H1 (cell line): ENCODE measurements around the gene HMCN1. TPM values are rescaled to one million over a fixed set of nuclear protein-coding genes. Genes with fewer than 3 reads are reported as not detected.

Source experiments
- ASH2L ChIP-seq: fragments of 200-600, 300-600 bp; sonication (generic); IDR thresholded peaks from one replicate; pipeline ENCODE4 v1.7.1; 2017; ENCODE audit warnings: low read length
- CBX8 ChIP-seq: fragments of 300-800, 300-1000 bp; sonication (generic); IDR thresholded peaks from 2 replicates; pipeline ENCODE4 v1.7.1; 2016; ENCODE audit warnings: low read depth, low read length, borderline replicate concordance
- CHD2 ChIP-seq: IDR thresholded peaks from 2 replicates; pipeline ENCODE4 v1.6.1; 2012; ENCODE audit warnings: low read length, improper control_type of control experiment
- CREB1 ChIP-seq: IDR thresholded peaks from 2 replicates; pipeline ENCODE4 v1.6.1; 2012; ENCODE audit warnings: inconsistent platforms
- EZH2 ChIP-seq: fragments of 200-600 bp; sonication (generic); IDR thresholded peaks from 2 replicates; pipeline ENCODE4 v1.7.1; 2012; ENCODE audit warnings: low read depth, mild to moderate bottlenecking, moderate library complexity, low read length, inconsistent platforms; ENCODE audit not compliant: severe bottlenecking
- GABPA ChIP-seq: IDR thresholded peaks from 2 replicates; pipeline ENCODE4 v1.6.1; 2011; ENCODE audit warnings: mild to moderate bottlenecking, low read length, moderate library complexity, borderline replicate concordance; ENCODE audit not compliant: insufficient read depth
- PHF8 ChIP-seq: fragments of 200-600 bp; sonication (generic); conservative IDR thresholded peaks from 2 replicates; pipeline ENCODE4 v1.7.1; 2012; ENCODE audit warnings: low read depth, mild to moderate bottlenecking, inconsistent platforms, low read length, moderate library complexity
- POLR2A ChIP-seq, 2 experiments: IDR thresholded peaks; 1 replicate in 1 of 2; 2 replicates in 1 of 2; pipeline ENCODE4 v1.6.1; 2011; ENCODE audit warnings: low read depth in 2 of 2, low read length in 2 of 2, mild to moderate bottlenecking in 2 of 2; ENCODE audit errors: control extremely low read depth in 1 of 2
- SAP30 ChIP-seq: fragments of 300-600 bp; sonication (generic); IDR thresholded peaks from 2 replicates; pipeline ENCODE4 v1.7.1; 2012; ENCODE audit warnings: low read length, moderate library complexity, mild to moderate bottlenecking, inconsistent platforms; ENCODE audit not compliant: insufficient read depth, insufficient replicate concordance
- SUZ12 ChIP-seq: fragments of 200-600 bp; sonication (generic); IDR thresholded peaks from 2 replicates; pipeline ENCODE4 v1.6.1; 2012; ENCODE audit warnings: mild to moderate bottlenecking, inconsistent platforms, low read length, moderate library complexity, mixed read lengths
- TAF1 ChIP-seq: IDR thresholded peaks from 2 replicates; pipeline ENCODE4 v1.6.1; 2011; ENCODE audit warnings: mild to moderate bottlenecking, low read depth, low read length
- TAF7 ChIP-seq: optimal IDR thresholded peaks from 2 replicates; pipeline ENCODE3; 2011; ENCODE audit warnings: low read depth, mild to moderate bottlenecking, inconsistent platforms, low read length, moderate library complexity, borderline replicate concordance
- polyA plus RNA-seq, 7 experiments: library from polyadenylated mRNA; depleted of rRNA in 3 of 7; stranded (reverse) in 5 of 7; unstranded in 2 of 7; fragments of >200 nt in 5 of 7; fragments of 200-250 nt in 2 of 7; gene quantifications; 1 replicate in 5 of 7; 2 replicates in 1 of 7; 4 replicates in 1 of 7; pipeline versions ENCODE4 v1.2.1 to v1.2.3, GENCODE V29; 2011 to 2013; ENCODE audit warnings: missing spikeins in 2 of 7, mixed read lengths in 2 of 7
- total RNA-seq: library from RNA; stranded (reverse); fragmentation: NEBNext Ultra II Directional; extraction: Animal tissue kit (Norgen Biotek cat#: 25700); gene quantifications from 2 replicates; pipeline ENCODE4 v1.2.1, GENCODE V29; 2021
- TF ChIP-seq, protein P1 (sequence below): fragments of 300-600 bp; sonication (generic); IDR thresholded peaks from 2 replicates; pipeline ENCODE4 v1.7.1; 2012; ENCODE audit warnings: low read length, moderate library complexity, mild to moderate bottlenecking, inconsistent platforms; ENCODE audit not compliant: insufficient replicate concordance

Gene HMCN1
- total and polyA plus RNA-seq, 2 of the 8 experiments (the other 6 are each of a cell fraction or from before 2014, with no cell fraction given): 13.8 to 14.6 TPM

- TF ChIP-seq, protein P1, sequence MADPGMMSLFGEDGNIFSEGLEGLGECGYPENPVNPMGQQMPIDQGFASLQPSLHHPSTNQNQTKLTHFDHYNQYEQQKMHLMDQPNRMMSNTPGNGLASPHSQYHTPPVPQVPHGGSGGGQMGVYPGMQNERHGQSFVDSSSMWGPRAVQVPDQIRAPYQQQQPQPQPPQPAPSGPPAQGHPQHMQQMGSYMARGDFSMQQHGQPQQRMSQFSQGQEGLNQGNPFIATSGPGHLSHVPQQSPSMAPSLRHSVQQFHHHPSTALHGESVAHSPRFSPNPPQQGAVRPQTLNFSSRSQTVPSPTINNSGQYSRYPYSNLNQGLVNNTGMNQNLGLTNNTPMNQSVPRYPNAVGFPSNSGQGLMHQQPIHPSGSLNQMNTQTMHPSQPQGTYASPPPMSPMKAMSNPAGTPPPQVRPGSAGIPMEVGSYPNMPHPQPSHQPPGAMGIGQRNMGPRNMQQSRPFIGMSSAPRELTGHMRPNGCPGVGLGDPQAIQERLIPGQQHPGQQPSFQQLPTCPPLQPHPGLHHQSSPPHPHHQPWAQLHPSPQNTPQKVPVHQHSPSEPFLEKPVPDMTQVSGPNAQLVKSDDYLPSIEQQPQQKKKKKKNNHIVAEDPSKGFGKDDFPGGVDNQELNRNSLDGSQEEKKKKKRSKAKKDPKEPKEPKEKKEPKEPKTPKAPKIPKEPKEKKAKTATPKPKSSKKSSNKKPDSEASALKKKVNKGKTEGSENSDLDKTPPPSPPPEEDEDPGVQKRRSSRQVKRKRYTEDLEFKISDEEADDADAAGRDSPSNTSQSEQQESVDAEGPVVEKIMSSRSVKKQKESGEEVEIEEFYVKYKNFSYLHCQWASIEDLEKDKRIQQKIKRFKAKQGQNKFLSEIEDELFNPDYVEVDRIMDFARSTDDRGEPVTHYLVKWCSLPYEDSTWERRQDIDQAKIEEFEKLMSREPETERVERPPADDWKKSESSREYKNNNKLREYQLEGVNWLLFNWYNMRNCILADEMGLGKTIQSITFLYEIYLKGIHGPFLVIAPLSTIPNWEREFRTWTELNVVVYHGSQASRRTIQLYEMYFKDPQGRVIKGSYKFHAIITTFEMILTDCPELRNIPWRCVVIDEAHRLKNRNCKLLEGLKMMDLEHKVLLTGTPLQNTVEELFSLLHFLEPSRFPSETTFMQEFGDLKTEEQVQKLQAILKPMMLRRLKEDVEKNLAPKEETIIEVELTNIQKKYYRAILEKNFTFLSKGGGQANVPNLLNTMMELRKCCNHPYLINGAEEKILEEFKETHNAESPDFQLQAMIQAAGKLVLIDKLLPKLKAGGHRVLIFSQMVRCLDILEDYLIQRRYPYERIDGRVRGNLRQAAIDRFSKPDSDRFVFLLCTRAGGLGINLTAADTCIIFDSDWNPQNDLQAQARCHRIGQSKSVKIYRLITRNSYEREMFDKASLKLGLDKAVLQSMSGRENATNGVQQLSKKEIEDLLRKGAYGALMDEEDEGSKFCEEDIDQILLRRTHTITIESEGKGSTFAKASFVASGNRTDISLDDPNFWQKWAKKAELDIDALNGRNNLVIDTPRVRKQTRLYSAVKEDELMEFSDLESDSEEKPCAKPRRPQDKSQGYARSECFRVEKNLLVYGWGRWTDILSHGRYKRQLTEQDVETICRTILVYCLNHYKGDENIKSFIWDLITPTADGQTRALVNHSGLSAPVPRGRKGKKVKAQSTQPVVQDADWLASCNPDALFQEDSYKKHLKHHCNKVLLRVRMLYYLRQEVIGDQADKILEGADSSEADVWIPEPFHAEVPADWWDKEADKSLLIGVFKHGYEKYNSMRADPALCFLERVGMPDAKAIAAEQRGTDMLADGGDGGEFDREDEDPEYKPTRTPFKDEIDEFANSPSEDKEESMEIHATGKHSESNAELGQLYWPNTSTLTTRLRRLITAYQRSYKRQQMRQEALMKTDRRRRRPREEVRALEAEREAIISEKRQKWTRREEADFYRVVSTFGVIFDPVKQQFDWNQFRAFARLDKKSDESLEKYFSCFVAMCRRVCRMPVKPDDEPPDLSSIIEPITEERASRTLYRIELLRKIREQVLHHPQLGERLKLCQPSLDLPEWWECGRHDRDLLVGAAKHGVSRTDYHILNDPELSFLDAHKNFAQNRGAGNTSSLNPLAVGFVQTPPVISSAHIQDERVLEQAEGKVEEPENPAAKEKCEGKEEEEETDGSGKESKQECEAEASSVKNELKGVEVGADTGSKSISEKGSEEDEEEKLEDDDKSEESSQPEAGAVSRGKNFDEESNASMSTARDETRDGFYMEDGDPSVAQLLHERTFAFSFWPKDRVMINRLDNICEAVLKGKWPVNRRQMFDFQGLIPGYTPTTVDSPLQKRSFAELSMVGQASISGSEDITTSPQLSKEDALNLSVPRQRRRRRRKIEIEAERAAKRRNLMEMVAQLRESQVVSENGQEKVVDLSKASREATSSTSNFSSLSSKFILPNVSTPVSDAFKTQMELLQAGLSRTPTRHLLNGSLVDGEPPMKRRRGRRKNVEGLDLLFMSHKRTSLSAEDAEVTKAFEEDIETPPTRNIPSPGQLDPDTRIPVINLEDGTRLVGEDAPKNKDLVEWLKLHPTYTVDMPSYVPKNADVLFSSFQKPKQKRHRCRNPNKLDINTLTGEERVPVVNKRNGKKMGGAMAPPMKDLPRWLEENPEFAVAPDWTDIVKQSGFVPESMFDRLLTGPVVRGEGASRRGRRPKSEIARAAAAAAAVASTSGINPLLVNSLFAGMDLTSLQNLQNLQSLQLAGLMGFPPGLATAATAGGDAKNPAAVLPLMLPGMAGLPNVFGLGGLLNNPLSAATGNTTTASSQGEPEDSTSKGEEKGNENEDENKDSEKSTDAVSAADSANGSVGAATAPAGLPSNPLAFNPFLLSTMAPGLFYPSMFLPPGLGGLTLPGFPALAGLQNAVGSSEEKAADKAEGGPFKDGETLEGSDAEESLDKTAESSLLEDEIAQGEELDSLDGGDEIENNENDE: no peak
- TF ChIP-seq CHD2 (no peak), CBX8 (no peak), EZH2 (no peak), POLR2A (IDR thresholded peaks at IDR 0.05; ENCODE audit: control extremely low read depth in 1 of 2, low read depth in 2 of 2, low read length in 2 of 2) (no peak), TAF7 (no peak), PHF8 (no peak), SAP30 (no peak), ASH2L (no peak), SUZ12 (no peak), GABPA (no peak), TAF1 (no peak), CREB1 (no peak)
These were observed 73.1 kb downstream of the HMCN1 start (continued) for GRCh38 chr1:185807275-185807674.
